ENCODE results near the gene ACACB.

ACACB gene

GRCh38 chr12:109109746-109110350, 6.5 kb upstream of the ACACB start:
- 0 out of 2 replicates have a peak, but pooled peaks cover 2% of the 10 kb centered on the region for H3K4me1 ChIP-seq (ENCODE audit: control insufficient read depth, insufficient read depth, low read length)
- H3K36me3 ChIP-seq (ENCODE audit: control insufficient read depth, insufficient read depth, low read length) = peaks cover 21% of the 10 kb centered on the region; the same call in 1 of the 2 replicates
- no peak overlapping the region for H3K4me3 ChIP-seq (ENCODE audit: low read length)
- H3K9me3 ChIP-seq (ENCODE audit: control insufficient read depth, insufficient read depth, low read length) = no peaks in the 10 kb centered on the region
- no peaks in the 10 kb centered on the region for H3K27me3 ChIP-seq (ENCODE audit: control insufficient read depth, insufficient read depth, low read length)
- no peak for DNase-seq (ENCODE audit: low read depth, low spot score)
- H3K27ac ChIP-seq (ENCODE audit: low read length) = no peak overlapping the region
- no CpG with 5 or more reads among the region's 6 CpGs for WGBS (ENCODE audit: insufficient coverage, insufficient read length)

DNA sequence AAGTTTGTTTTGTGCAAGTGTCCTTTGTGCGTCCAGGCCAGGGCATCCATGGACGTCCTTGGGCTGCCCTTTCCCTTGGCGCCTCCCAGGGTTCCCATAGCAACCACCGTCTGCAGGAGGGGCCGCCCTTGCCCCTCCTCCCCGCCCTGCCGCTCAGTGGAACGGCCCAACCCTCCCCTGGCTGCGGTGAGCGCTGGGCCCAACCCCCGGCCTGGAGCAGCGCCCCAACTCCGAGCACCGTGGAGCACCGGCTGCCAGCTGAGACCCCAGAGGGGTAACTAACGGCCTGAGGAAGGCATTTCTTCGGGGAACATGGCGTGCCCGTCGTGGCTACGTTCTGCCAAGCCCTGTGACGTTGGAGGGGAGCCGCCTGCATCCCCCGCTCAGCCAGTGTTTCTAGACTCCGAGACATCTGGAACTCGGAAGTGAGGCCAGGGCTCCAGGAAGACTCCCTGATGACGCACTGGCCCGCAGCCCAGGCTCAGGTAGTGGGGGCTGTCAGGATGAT, 5.3 kb upstream of the ACACB start:
- no peaks in the 10 kb centered on the region for H3K9me3 ChIP-seq (ENCODE audit: control insufficient read depth, insufficient read depth, low read length)
- WGBS (ENCODE audit: insufficient coverage, insufficient read length) = no CpG with 5 or more reads among the region's 28 CpGs

DNA sequence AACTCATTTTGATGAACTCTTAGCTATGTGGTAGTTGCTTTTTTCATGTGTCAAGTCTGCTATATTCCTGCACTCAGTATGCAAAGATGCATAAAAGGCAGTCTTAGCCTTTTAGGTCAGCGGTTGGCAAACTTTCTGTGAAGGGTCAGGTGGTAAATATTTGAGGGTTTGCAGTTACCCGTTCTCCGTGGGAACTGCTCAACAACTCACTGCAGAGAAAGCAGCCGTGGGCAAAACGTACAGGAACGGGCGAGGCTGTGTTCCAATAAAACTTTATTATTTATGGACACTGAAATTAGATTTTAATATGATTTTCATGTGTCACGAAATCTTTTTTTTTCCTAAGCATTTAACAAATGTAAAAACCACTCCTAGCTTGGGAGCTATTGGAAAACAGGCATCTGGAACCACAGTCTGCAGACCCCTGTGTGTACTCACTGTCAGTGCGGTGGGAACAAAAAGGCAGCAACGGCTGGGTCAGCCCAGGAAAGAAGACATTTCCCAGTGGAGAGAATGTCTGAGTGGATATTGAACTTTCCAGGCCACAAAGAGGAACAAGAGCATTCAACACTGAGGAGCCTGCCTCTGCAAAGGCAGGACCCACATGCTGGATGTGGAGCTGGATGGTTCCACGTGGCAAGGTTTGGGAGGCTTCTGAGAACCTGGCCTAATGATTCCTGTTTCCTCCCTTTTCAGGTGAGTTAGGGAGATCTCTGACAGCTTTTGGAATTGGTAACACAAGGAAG, 3.5 kb upstream of the ACACB start:
- Histone ChIP-seq H3K27ac (ENCODE audit: low read length) (no peak overlapping the region), H3K27me3 (ENCODE audit: control insufficient read depth, insufficient read depth, low read length) (no peaks in the 10 kb centered on the region), H3K4me3 (ENCODE audit: low read length) (no peak overlapping the region), H3K4me1 (ENCODE audit: control insufficient read depth, insufficient read depth, low read length) (peaks cover 3% of the 10 kb centered on the region; the same call in 1 of the 2 replicates), H3K9me3 (ENCODE audit: control insufficient read depth, insufficient read depth, low read length) (no peaks in the 10 kb centered on the region), H3K36me3 (ENCODE audit: control insufficient read depth, insufficient read depth, low read length) (peaks cover 4% of the 10 kb centered on the region; the same call in 1 of the 2 replicates)
- no CpG with 5 or more reads among the region's 11 CpGs for WGBS (ENCODE audit: insufficient coverage, insufficient read length)
- no peak for DNase-seq (ENCODE audit: low read depth, low spot score)

More for the DNA sequence above, 5.3 kb upstream of the ACACB start:
- no peaks in the 10 kb centered on the region for H3K27me3 ChIP-seq (ENCODE audit: control insufficient read depth, insufficient read depth, low read length)
- no peak overlapping the region for H3K27ac ChIP-seq (ENCODE audit: low read length)
- peaks cover 3% of the 10 kb centered on the region; the same call in 1 of the 2 replicates for H3K4me1 ChIP-seq (ENCODE audit: control insufficient read depth, insufficient read depth, low read length)
- DNase-seq (ENCODE audit: low read depth, low spot score) = peak; percentile 61
- H3K4me3 ChIP-seq (ENCODE audit: low read length) = peak overlapping the region; percentile 51; the same call in 1 of the 2 replicates
- H3K36me3 ChIP-seq (ENCODE audit: control insufficient read depth, insufficient read depth, low read length) = peaks cover 10% of the 10 kb centered on the region; the same call in 1 of the 2 replicates

DNA sequence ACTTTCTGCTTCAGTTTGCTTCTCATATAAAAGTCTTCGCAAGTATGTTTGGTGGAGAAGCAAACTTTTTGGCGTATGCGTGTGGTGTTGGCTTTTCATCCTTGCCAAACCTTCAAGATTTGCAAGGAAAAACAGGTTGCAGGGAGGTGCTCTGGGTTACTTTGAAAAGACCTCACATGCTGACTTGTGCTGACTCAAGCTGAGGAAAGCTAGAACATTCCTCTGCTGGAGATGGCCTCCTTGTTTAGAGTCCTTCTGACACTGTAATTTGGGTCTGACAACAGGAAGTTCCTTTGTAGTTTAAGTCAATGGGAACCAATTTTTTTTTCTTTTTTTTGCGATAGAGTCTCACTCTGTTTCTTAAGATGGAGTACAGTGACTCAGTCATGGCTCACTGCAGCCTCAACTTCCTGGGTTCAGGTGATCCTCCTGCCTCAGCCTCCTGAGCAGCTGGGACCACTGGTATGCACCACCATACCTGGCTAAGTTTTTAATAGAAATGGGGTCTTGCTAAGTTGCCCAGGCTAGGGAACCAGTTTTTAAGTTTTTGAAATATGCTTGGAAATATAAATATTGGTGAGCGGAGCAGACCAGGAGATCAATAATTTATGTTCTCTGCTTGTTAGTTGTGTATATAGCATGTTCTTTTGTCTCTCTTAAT, 2.6 kb upstream of the ACACB start:
- no peak for DNase-seq (ENCODE audit: low read depth, low spot score)
- Histone ChIP-seq H3K4me1 (ENCODE audit: control insufficient read depth, insufficient read depth, low read length) (peaks cover 3% of the 10 kb centered on the region; the same call in 1 of the 2 replicates), H3K27ac (ENCODE audit: low read length) (no peak overlapping the region), H3K36me3 (ENCODE audit: control insufficient read depth, insufficient read depth, low read length) (peaks cover 4% of the 10 kb centered on the region; the same call in 1 of the 2 replicates), H3K4me3 (ENCODE audit: low read length) (no peak overlapping the region), H3K27me3 (ENCODE audit: control insufficient read depth, insufficient read depth, low read length) (no peaks in the 10 kb centered on the region), H3K9me3 (ENCODE audit: control insufficient read depth, insufficient read depth, low read length) (no peaks in the 10 kb centered on the region)
- no CpG with 5 or more reads among the region's 5 CpGs for WGBS (ENCODE audit: insufficient coverage, insufficient read length)

DNA sequence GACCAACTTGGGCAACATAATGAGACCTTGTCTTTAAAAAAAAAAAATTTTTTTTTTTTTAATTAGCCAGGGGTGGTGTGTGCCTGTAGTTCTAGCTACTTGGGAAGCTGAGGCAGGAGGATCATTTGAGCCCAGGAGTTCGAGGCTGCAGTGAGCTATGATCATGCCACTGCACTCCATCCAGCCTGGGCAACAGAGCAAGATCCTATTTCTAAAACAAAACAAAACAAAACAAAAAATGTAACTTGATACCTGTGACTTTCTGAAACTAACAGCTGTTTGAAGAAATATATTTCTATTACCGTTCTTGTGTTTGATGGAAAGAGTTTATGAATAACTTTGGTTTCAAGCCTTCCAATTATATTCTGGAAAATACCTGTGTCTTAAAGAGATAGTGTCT, 1.7 kb upstream of the ACACB start:
- Histone ChIP-seq H3K27ac (ENCODE audit: low read length) (no peak overlapping the region), H3K36me3 (ENCODE audit: control insufficient read depth, insufficient read depth, low read length) (peaks cover 4% of the 10 kb centered on the region; the same call in 1 of the 2 replicates), H3K4me3 (ENCODE audit: low read length) (no peak overlapping the region), H3K9me3 (ENCODE audit: control insufficient read depth, insufficient read depth, low read length) (no peaks in the 10 kb centered on the region), H3K27me3 (ENCODE audit: control insufficient read depth, insufficient read depth, low read length) (no peaks in the 10 kb centered on the region), H3K4me1 (ENCODE audit: control insufficient read depth, insufficient read depth, low read length) (peaks cover 3% of the 10 kb centered on the region; the same call in 1 of the 2 replicates)
- WGBS (ENCODE audit: insufficient coverage, insufficient read length) = no CpG with 5 or more reads among the region's 2 CpGs
- no peak for DNase-seq (ENCODE audit: low read depth, low spot score)

- Histone ChIP-seq H3K27ac (ENCODE audit: low read length) (no peak overlapping the region), H3K4me3 (ENCODE audit: low read length) (no peak overlapping the region), H3K9me3 (ENCODE audit: control insufficient read depth, insufficient read depth, low read length) (no peaks in the 10 kb centered on the region), H3K36me3 (ENCODE audit: control insufficient read depth, insufficient read depth, low read length) (no peaks in the 10 kb centered on the region), H3K27me3 (ENCODE audit: control insufficient read depth, insufficient read depth, low read length) (no peaks in the 10 kb centered on the region), H3K4me1 (ENCODE audit: control insufficient read depth, insufficient read depth, low read length) (peaks cover 3% of the 10 kb centered on the region; the same call in 1 of the 2 replicates)
- WGBS (ENCODE audit: insufficient coverage, insufficient read length) = no CpG with 5 or more reads among the region's 3 CpGs
- no peak for DNase-seq (ENCODE audit: low read depth, low spot score)
These were observed 1.0 kb upstream of the ACACB start for GRCh38 chr12:109115404-109115757.

DNA sequence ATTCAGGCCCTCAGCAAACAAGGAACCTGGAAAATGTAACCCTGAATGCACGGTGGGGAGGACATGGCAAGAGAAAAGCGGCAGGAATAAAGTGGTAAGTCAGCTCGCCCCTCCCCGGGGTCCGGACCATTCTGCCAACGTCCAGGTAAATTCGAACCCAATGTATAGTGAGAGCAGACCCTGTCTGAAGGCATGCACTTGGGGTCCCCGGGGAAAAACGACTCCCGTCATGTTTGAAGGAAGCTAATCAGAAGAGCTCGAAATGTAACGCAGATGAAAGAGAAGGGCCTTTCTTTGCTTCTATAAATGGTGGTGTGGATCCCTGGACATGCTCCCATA, 193 bp downstream of the ACACB start:
- no peaks in the 10 kb centered on the region for H3K36me3 ChIP-seq (ENCODE audit: control insufficient read depth, insufficient read depth, low read length)
- H3K4me3 ChIP-seq (ENCODE audit: low read length) = no peak overlapping the region
- H3K27ac ChIP-seq (ENCODE audit: low read length) = no peak overlapping the region
- peaks cover 3% of the 10 kb centered on the region; the same call in 1 of the 2 replicates for H3K4me1 ChIP-seq (ENCODE audit: control insufficient read depth, insufficient read depth, low read length)
- no peaks in the 10 kb centered on the region for H3K27me3 ChIP-seq (ENCODE audit: control insufficient read depth, insufficient read depth, low read length)
- no CpG with 5 or more reads among the region's 12 CpGs for WGBS (ENCODE audit: insufficient coverage, insufficient read length)
- no peak for DNase-seq (ENCODE audit: low read depth, low spot score)
- no peaks in the 10 kb centered on the region for H3K9me3 ChIP-seq (ENCODE audit: control insufficient read depth, insufficient read depth, low read length)

GRCh38 chr12:109120095-109120494, 3.7 kb downstream of the ACACB start:
- H3K36me3 ChIP-seq (ENCODE audit: control insufficient read depth, insufficient read depth, low read length) = no peaks in the 10 kb centered on the region
- H3K4me3 ChIP-seq (ENCODE audit: low read length) = no peak overlapping the region
- H3K9me3 ChIP-seq (ENCODE audit: control insufficient read depth, insufficient read depth, low read length) = no peaks in the 10 kb centered on the region
- DNase-seq (ENCODE audit: low read depth, low spot score) = no peak
- H3K27me3 ChIP-seq (ENCODE audit: control insufficient read depth, insufficient read depth, low read length) = no peaks in the 10 kb centered on the region
- no CpG with 5 or more reads among the region's 2 CpGs for WGBS (ENCODE audit: insufficient coverage, insufficient read length)
- H3K4me1 ChIP-seq (ENCODE audit: control insufficient read depth, insufficient read depth, low read length) = peaks cover 1% of the 10 kb centered on the region; the same call in 1 of the 2 replicates
- H3K27ac ChIP-seq (ENCODE audit: low read length) = no peak overlapping the region

- Histone ChIP-seq H3K4me3 (ENCODE audit: low read length) (no peak overlapping the region), H3K4me1 (ENCODE audit: control insufficient read depth, insufficient read depth, low read length) (peaks cover 1% of the 10 kb centered on the region; the same call in 1 of the 2 replicates), H3K27ac (ENCODE audit: low read length) (no peak overlapping the region), H3K9me3 (ENCODE audit: control insufficient read depth, insufficient read depth, low read length) (no peaks in the 10 kb centered on the region), H3K36me3 (ENCODE audit: control insufficient read depth, insufficient read depth, low read length) (no peaks in the 10 kb centered on the region), H3K27me3 (ENCODE audit: control insufficient read depth, insufficient read depth, low read length) (no peaks in the 10 kb centered on the region)
- no peak for DNase-seq (ENCODE audit: low read depth, low spot score)
- WGBS (ENCODE audit: insufficient coverage, insufficient read length) = no CpG with 5 or more reads among the region's 4 CpGs
These were observed 4.2 kb downstream of the ACACB start for GRCh38 chr12:109120557-109120956.

DNA sequence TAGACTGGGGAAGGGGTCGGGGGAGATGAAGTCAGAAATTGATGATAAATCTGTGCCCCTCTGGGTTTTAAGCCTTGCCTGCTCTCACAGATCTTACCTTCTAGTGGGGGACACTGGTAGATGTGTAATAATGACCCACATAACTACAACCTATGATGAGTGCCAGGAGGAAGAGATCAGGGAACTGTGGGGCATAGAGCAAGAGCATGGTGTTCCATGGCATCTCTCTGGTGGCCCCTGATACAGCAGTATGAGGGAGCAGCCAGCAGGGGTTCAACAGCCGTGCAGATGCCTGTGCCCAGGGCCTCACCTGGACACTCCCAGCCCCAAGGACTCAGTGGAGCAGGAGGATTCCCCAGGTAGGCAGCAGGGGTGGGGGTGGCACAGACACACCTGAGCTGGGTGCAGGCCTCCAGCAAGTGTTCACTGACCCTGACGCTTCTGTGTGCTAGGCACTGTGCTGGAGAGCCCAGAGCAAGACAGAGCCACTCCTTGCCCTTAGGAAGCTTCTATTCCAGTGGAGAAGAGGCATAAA, 5.0 kb downstream of the ACACB start:
- Histone ChIP-seq H3K27me3 (ENCODE audit: control insufficient read depth, insufficient read depth, low read length) (no peaks in the 10 kb centered on the region), H3K27ac (ENCODE audit: low read length) (no peak overlapping the region), H3K36me3 (ENCODE audit: control insufficient read depth, insufficient read depth, low read length) (no peaks in the 10 kb centered on the region), H3K9me3 (ENCODE audit: control insufficient read depth, insufficient read depth, low read length) (no peaks in the 10 kb centered on the region), H3K4me1 (ENCODE audit: control insufficient read depth, insufficient read depth, low read length) (no peaks in the 10 kb centered on the region; the same call in 1 of the 2 replicates), H3K4me3 (ENCODE audit: low read length) (no peak overlapping the region; the same call in 1 of the 2 replicates)
- DNase-seq (ENCODE audit: low read depth, low spot score) = no peak
- no CpG with 5 or more reads among the region's 3 CpGs for WGBS (ENCODE audit: insufficient coverage, insufficient read length)

Data from iPS DF 6.9 (cell line).